Erythroblast (primary cell): ENCODE data around the gene RABGGTA.
"Not testable (repeated sequence)": the region's sequence is repeated elsewhere in the genome, so short reads cannot be mapped to it uniquely, and the experiment has no call there.

Experiments used
- DNase-seq, 2 experiments: peaks; one replicate each; lab custom pipeline; 2025; lab: John Stamatoyannopoulos, UW
- GATA1 ChIP-seq: IDR thresholded peaks from 2 replicates; pipeline ENCODE4 v1.6.1; 2011; ENCODE audit warnings: low read depth, mild to moderate bottlenecking, control low read depth, low read length, moderate library complexity
- POLR2A ChIP-seq: IDR thresholded peaks from 2 replicates; pipeline ENCODE4 v1.6.1; 2011; ENCODE audit warnings: mild to moderate bottlenecking, low read length

Gene RABGGTA

DNA sequence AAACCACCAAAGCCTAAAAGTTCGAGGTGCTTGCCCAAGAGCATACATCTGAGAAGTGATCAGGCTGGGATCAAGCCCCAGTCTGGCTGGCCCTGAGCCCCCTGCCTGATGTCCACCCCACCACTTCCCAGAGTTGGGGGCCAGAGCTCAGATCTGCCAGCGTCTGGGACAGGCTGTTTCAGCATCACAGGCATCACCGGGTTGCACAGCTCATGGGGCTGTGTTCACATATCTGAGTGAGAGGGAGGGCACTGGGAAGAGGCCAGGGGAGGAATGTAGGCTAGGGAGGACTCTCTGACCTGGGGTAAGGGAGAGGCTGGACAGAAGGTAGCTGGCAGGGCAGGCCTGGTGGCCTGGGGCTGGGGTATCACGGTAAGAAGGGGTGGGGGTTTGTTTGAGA is 14.4 kb downstream of the RABGGTA start:
- TF ChIP-seq POLR2A = no peak
- TF ChIP-seq GATA1 = no peak
- DNase-seq = peak in 1 of 2 experiments; percentile 53

GRCh38 chr14:24255931-24256711 is 15.3 kb downstream of the RABGGTA start:
- TF ChIP-seq POLR2A = no peak
- TF ChIP-seq GATA1 = peak; percentile 77
- DNase-seq = peak; percentile 89 to 95

GRCh38 chr14:24255438-24255837 is 16.0 kb downstream of the RABGGTA start:
- TF ChIP-seq GATA1 (no peak), POLR2A (no peak)
- no peak for DNase-seq

GRCh38 chr14:24254630-24255392 is 16.6 kb downstream of the RABGGTA start:
- DNase-seq = no peak
- no peak for TF ChIP-seq POLR2A
- no peak for TF ChIP-seq GATA1

DNA sequence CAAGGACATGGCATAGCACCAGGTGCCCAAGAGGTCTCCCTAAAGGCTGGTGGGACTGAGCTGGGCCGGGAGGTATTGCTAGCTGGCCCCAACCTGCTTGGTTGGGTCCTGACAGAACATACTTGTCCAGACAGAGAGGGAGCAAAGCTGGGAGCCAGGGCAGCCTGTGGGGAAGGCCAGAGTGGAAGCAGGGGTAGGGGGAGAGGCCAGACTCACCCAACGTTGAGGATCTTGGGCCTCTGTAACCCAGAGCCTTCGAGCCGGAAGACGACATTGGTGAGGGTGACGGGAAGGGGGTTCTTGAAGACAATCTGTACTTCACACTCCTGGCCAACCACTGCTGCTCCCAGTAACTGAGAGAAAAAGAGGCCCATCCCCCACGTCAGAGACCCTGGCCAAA is 17.5 kb downstream of the RABGGTA start:
- TF ChIP-seq POLR2A (no peak), GATA1 (no peak)
- no peak for DNase-seq

- no peak for TF ChIP-seq POLR2A
- TF ChIP-seq GATA1 = no peak
- DNase-seq = no peak
These were observed 18.9 kb downstream of the RABGGTA start for GRCh38 chr14:24252289-24253124.

GRCh38 chr14:24251880-24252288 is 19.5 kb downstream of the RABGGTA start:
- TF ChIP-seq GATA1 = no peak
- TF ChIP-seq POLR2A = no peak

GRCh38 chr14:24250354-24250753 is 21.0 kb downstream of the RABGGTA start:
- TF ChIP-seq POLR2A (no peak), GATA1 (no peak)
- no peak for DNase-seq

More at GRCh38 chr14:24251880-24252288, 19.5 kb downstream of the RABGGTA start:
- no peak for DNase-seq

DNA sequence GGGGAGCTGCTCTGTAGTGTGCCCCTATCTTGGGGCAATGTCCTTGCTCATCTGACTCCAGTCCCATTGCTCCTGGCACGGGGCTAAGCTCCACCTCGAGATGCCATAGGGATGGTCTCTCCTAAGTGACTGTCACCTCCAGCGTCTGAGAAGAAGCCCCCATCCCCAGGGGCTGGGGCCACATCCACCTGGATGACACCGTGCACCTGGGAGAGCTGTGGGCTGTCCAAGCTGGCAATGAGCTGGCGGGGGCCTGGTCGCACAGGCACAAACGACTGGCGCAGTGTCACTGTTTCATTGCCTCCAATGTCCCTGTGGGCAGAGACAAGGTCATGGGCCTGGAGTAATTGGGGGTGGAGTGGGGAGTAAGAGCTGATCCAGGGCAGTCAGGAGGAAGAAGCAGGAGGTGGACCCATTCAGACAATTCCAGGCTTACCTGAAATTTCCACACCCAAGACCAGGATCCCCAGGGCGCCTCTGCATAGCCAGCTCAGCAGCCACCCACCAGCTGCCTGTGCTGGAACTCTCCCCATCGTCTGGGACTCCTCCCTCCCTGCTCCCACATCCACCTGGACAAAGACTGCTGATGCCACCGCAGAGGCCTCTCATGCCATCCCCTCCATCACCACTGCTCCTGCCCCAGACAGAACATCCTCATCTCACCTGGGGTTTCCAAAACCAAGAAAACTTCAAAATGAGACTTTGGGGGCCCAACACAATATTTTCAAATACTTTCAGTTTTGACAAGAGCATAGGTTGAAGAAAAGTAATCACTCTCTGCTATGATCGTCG is 22.0 kb downstream of the RABGGTA start:
- DNase-seq = no peak
- TF ChIP-seq POLR2A = no peak
- TF ChIP-seq GATA1 = no peak

DNA sequence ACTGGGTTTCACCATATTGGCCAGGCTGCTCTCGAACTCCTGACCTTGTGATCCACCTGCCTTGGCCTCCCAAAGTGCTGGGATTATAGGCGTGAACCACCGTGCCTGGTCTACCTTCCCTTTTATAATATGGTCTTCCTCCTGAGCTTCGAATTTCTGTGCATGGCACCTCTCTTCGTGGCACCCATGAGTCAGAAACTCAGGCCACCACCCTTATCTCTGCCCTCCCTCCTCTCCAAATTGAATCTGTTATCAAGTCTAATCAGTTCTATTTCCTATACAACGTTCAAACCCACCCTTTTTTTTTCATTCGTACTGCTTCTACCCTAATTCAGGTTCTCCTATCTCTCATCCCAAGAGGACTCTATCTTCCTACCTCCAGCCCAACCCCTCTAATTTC is 24.0 kb downstream of the RABGGTA start:
- peak; percentile 26 to 53 for DNase-seq
- no peak for TF ChIP-seq GATA1
- no peak for TF ChIP-seq POLR2A

GRCh38 chr14:24246765-24247212 is 24.6 kb downstream of the RABGGTA start:
- no peak for TF ChIP-seq POLR2A
- TF ChIP-seq GATA1 = no peak
- peak in 1 of 2 experiments; percentile 30 for DNase-seq

GRCh38 chr14:24245350-24245749 is 26.0 kb downstream of the RABGGTA start:
- DNase-seq = not testable (repeated sequence)
